NCI-H1930 (cell line): ENCODE data around the gene UBXN7.
"Not testable (repeated sequence)": the region's sequence is repeated elsewhere in the genome, so short reads cannot be mapped to it uniquely, and the experiment has no call there.

Experiments
- DNase-seq, 2 experiments: peaks; one replicate each; lab custom pipeline; 2025; lab: John Stamatoyannopoulos, UW

UBXN7 gene

GRCh38 chr3:196355668-196356067 lies 76.6 kb downstream of the UBXN7 start:
- DNase-seq, result peak in 1 of 2 experiments; percentile 40

GRCh38 chr3:196354132-196354531 lies 78.1 kb downstream of the UBXN7 start:
- no peak for DNase-seq

GRCh38 chr3:196351541-196351940 lies 80.7 kb downstream of the UBXN7 start:
- no peak for DNase-seq

- DNase-seq, result no peak
These were observed 82.2 kb downstream of the UBXN7 start for GRCh38 chr3:196350067-196350466.

- DNase-seq, result no peak
These were observed 83.5 kb downstream of the UBXN7 start for GRCh38 chr3:196348698-196349097.

GRCh38 chr3:196344663-196345062 lies 87.6 kb downstream of the UBXN7 start:
- DNase-seq, result no peak

GRCh38 chr3:196343917-196344316 lies 88.3 kb downstream of the UBXN7 start:
- not testable (repeated sequence) for DNase-seq

- DNase-seq, result no peak
These were observed 91.1 kb downstream of the UBXN7 start for GRCh38 chr3:196341137-196341536.

GRCh38 chr3:196340466-196340865 lies 91.8 kb downstream of the UBXN7 start:
- DNase-seq, result no peak

- no peak for DNase-seq
These were observed 92.6 kb downstream of the UBXN7 start for GRCh38 chr3:196339493-196340254.

GRCh38 chr3:196339044-196339443 lies 93.2 kb downstream of the UBXN7 start:
- no peak for DNase-seq

GRCh38 chr3:196336319-196337145 lies 95.7 kb downstream of the UBXN7 start:
- DNase-seq, result no peak

GRCh38 chr3:196335503-196335948 lies 96.7 kb downstream of the UBXN7 start:
- DNase-seq, result no peak

GRCh38 chr3:196334982-196335381 lies 97.2 kb downstream of the UBXN7 start:
- DNase-seq, result no peak

- DNase-seq, result no peak
These were observed 100.1 kb downstream of the UBXN7 start for GRCh38 chr3:196332168-196332567.

- no peak for DNase-seq
These were observed 104.8 kb downstream of the UBXN7 start for GRCh38 chr3:196327405-196327804.

- DNase-seq, result no peak
These were observed 105.3 kb downstream of the UBXN7 start for GRCh38 chr3:196326936-196327335.

GRCh38 chr3:196323691-196324090 lies 108.5 kb downstream of the UBXN7 start:
- no peak for DNase-seq

- no peak for DNase-seq
These were observed 109.2 kb downstream of the UBXN7 start for GRCh38 chr3:196323016-196323415.

GRCh38 chr3:196321162-196321561 lies 111.1 kb downstream of the UBXN7 start:
- DNase-seq, result no peak

GRCh38 chr3:196320137-196320536 lies 112.1 kb downstream of the UBXN7 start:
- no peak for DNase-seq

- peak; percentile 87 to 88 for DNase-seq
These were observed 114.3 kb downstream of the UBXN7 start, which contains the start of gene DYNLT2B for GRCh38 chr3:196317687-196318467. Gene DYNLT2B (minus strand): TSS chr3:196318240. CDS start chr3:196318152, 88 bp downstream.
